ENCODE data around the gene TMEM134. TPM values are rescaled to one million over a fixed set of nuclear protein-coding genes. Genes with fewer than 3 reads are reported as not detected.
A peak's percentile ranks its signal among the peaks of the same experiment; 100 is the strongest.

The TMEM134 gene
- total and polyA plus RNA-seq, 9 of the 15 experiments (the other 6 are each of a cell fraction or from before 2014, with no cell fraction given) = 0.63 to 48.4 (median 10.7) TPM

DNA sequence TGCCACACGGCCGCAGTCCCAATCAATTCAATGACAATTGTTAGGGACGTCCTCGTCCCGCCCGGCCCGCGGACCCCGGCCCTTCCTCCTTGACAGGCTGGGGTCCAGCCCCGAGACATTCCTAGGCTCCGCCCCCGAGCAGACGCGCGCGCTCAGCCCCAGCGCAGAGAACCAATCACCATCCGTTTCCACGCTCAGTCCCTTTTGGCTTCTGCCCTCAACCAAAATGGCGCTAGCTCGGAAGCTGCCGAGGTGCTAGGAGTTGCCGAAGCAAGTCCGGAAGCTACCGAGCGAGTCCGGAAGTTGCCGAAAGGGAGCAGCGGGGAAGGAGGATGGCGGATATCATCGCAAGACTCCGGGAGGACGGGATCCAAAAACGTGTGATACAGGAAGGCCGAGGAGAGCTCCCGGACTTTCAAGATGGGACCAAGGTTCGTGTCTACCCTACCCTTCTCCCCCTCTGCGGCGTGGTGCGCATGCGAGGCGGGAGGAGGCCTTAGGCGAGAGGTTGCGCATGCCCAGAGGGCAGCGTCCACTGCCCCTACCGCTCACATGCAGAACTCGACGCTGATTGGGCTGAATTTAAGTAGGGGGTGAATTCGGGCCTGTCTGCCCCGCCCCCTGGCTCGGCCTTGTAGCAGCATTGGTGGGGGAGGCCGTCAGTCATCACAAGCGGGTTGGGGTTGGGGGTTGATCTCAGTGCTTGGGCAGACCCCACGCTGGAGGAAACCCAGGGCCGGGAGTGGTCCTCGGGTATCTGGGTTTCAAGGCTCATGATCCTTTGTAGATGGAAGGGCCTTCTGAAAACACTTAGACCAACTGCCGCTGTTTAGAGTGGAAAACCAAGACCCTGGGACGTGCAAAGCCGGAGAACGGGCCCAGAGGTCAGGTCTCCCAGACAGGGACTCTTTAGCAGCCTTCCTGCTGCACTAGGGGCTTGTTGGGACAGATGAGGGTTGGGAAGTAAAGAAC, 14.1 kb upstream of the TMEM134 start, which contains the start of gene AIP (continued):
- TF ChIP-seq, protein P1, sequence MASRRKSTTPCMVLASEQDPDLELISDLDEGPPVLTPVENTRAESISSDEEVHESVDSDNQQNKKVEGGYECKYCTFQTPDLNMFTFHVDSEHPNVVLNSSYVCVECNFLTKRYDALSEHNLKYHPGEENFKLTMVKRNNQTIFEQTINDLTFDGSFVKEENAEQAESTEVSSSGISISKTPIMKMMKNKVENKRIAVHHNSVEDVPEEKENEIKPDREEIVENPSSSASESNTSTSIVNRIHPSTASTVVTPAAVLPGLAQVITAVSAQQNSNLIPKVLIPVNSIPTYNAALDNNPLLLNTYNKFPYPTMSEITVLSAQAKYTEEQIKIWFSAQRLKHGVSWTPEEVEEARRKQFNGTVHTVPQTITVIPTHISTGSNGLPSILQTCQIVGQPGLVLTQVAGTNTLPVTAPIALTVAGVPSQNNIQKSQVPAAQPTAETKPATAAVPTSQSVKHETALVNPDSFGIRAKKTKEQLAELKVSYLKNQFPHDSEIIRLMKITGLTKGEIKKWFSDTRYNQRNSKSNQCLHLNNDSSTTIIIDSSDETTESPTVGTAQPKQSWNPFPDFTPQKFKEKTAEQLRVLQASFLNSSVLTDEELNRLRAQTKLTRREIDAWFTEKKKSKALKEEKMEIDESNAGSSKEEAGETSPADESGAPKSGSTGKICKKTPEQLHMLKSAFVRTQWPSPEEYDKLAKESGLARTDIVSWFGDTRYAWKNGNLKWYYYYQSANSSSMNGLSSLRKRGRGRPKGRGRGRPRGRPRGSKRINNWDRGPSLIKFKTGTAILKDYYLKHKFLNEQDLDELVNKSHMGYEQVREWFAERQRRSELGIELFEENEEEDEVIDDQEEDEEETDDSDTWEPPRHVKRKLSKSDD (conservative IDR thresholded peaks at IDR 0.05; ENCODE audit: low read length) = no peak
- TF ChIP-seq, protein P2, sequence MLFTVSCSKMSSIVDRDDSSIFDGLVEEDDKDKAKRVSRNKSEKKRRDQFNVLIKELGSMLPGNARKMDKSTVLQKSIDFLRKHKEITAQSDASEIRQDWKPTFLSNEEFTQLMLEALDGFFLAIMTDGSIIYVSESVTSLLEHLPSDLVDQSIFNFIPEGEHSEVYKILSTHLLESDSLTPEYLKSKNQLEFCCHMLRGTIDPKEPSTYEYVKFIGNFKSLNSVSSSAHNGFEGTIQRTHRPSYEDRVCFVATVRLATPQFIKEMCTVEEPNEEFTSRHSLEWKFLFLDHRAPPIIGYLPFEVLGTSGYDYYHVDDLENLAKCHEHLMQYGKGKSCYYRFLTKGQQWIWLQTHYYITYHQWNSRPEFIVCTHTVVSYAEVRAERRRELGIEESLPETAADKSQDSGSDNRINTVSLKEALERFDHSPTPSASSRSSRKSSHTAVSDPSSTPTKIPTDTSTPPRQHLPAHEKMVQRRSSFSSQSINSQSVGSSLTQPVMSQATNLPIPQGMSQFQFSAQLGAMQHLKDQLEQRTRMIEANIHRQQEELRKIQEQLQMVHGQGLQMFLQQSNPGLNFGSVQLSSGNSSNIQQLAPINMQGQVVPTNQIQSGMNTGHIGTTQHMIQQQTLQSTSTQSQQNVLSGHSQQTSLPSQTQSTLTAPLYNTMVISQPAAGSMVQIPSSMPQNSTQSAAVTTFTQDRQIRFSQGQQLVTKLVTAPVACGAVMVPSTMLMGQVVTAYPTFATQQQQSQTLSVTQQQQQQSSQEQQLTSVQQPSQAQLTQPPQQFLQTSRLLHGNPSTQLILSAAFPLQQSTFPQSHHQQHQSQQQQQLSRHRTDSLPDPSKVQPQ (CRISPR knock-in tag; IDR thresholded peaks at IDR 0.05; ENCODE audit: borderline replicate concordance) = no peak
- no peak for TF ChIP-seq ZNF507 (tag; conservative IDR thresholded peaks at IDR 0.05)
- no peak for TF ChIP-seq FUS (optimal IDR thresholded peaks at IDR 0.05; ENCODE audit: low read depth, low read length)
- no peak for TF ChIP-seq ZNF444 (CRISPR knock-in tag; IDR thresholded peaks at IDR 0.05)
- peak; percentile 93 for TF ChIP-seq NFRKB (IDR thresholded peaks at IDR 0.05; ENCODE audit: low read depth)
- no peak for TF ChIP-seq ZNF197 (CRISPR knock-in tag; IDR thresholded peaks at IDR 0.05; ENCODE audit: low read depth)
- peak; percentile 57; the same call in 1 of the 2 replicates for TF ChIP-seq STAG1 (CRISPR knock-in tag; IDR thresholded peaks at IDR 0.05; ENCODE audit: borderline replicate concordance)
- TF ChIP-seq, protein P3, sequence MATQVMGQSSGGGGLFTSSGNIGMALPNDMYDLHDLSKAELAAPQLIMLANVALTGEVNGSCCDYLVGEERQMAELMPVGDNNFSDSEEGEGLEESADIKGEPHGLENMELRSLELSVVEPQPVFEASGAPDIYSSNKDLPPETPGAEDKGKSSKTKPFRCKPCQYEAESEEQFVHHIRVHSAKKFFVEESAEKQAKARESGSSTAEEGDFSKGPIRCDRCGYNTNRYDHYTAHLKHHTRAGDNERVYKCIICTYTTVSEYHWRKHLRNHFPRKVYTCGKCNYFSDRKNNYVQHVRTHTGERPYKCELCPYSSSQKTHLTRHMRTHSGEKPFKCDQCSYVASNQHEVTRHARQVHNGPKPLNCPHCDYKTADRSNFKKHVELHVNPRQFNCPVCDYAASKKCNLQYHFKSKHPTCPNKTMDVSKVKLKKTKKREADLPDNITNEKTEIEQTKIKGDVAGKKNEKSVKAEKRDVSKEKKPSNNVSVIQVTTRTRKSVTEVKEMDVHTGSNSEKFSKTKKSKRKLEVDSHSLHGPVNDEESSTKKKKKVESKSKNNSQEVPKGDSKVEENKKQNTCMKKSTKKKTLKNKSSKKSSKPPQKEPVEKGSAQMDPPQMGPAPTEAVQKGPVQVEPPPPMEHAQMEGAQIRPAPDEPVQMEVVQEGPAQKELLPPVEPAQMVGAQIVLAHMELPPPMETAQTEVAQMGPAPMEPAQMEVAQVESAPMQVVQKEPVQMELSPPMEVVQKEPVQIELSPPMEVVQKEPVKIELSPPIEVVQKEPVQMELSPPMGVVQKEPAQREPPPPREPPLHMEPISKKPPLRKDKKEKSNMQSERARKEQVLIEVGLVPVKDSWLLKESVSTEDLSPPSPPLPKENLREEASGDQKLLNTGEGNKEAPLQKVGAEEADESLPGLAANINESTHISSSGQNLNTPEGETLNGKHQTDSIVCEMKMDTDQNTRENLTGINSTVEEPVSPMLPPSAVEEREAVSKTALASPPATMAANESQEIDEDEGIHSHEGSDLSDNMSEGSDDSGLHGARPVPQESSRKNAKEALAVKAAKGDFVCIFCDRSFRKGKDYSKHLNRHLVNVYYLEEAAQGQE (IDR thresholded peaks at IDR 0.05; ENCODE audit: borderline replicate concordance) = no peak
- TF ChIP-seq, protein P3 (CRISPR knock-in tag; IDR thresholded peaks at IDR 0.05; ENCODE audit: low read depth) = peak; percentile 54; the same call in 1 of the 2 replicates
- no peak for TF ChIP-seq SRSF9 (IDR thresholded peaks at IDR 0.05; ENCODE audit: borderline replicate concordance, low read depth, low read length)

Data from K562 (cell line).